Fibroblast of mammary gland (primary cell): ENCODE results near the gene DNAH8.

Experiments
- DNase-seq: peaks from one replicate; pipeline ENCODE4 v3.0.0-alpha.2; 2010; ENCODE audit warnings: low read depth
- H3K4me3 ChIP-seq: 2 replicates; pipeline ENCODE4 v1.5.1; 2011; ENCODE audit warnings: low read depth, mild to moderate bottlenecking, low read length, moderate library complexity; ENCODE audit not compliant: control insufficient read depth
- CTCF ChIP-seq: conservative IDR thresholded peaks from 2 replicates; pipeline ENCODE4 v1.5.1; 2011; ENCODE audit warnings: low read depth, low read length, inconsistent platforms; ENCODE audit not compliant: control insufficient read depth, insufficient read depth

The DNAH8 gene

GRCh38 chr6:38996676-38997075 is 281.6 kb downstream of the DNAH8 start:
- no peak for TF ChIP-seq CTCF
- H3K4me3 ChIP-seq: no peak overlapping the region
- DNase-seq: no peak

GRCh38 chr6:38997128-38997761 is 282.1 kb downstream of the DNAH8 start:
- TF ChIP-seq CTCF: peak; percentile 47
- DNase-seq: peak; percentile 14
- no peak overlapping the region for H3K4me3 ChIP-seq

- TF ChIP-seq CTCF: peak; percentile 19
- no peak for DNase-seq
- no peak overlapping the region for H3K4me3 ChIP-seq
These were observed 288.0 kb downstream of the DNAH8 start for GRCh38 chr6:39003072-39003471.

- TF ChIP-seq CTCF: no peak
These were observed 288.4 kb downstream of the DNAH8 start for GRCh38 chr6:39003492-39003891.

GRCh38 chr6:39004801-39005200 is 289.7 kb downstream of the DNAH8 start:
- no peak overlapping the region for H3K4me3 ChIP-seq
- no peak for TF ChIP-seq CTCF
- DNase-seq: no peak

More at GRCh38 chr6:39003492-39003891, 288.4 kb downstream of the DNAH8 start:
- no peak overlapping the region for H3K4me3 ChIP-seq
- DNase-seq: no peak

GRCh38 chr6:39005774-39006173 is 290.7 kb downstream of the DNAH8 start:
- no peak overlapping the region for H3K4me3 ChIP-seq
- DNase-seq: no peak
- TF ChIP-seq CTCF: no peak

- TF ChIP-seq CTCF: no peak
- H3K4me3 ChIP-seq: no peak overlapping the region
- DNase-seq: no peak
These were observed 292.5 kb downstream of the DNAH8 start for GRCh38 chr6:39007575-39007974.
